Naive B cell (primary cell): Measurements from ENCODE around the gene PPP3CB. TPM values are rescaled to one million over a fixed set of nuclear protein-coding genes. Genes with fewer than 3 reads are reported as not detected.

Source experiments
- ATAC-seq, 2 donors: fragments of 150-1000 bp; cut with Tn5 transposase; 2 replicates each; pipeline ENCODE4 v1.10.0; 2021; ENCODE audit warnings: low read depth in 2 of 2, mild to moderate bottlenecking in 2 of 2, moderate library complexity in 2 of 2
- DNase-seq: peaks from one replicate; pipeline ENCODE4 v3.0.0; 2022
- H3K27ac Mint-ChIP-seq, 6 donors: one replicate each; pipeline ENCODE4 v1.8.0; 2020 to 2022; ENCODE audit warnings: mild to moderate bottlenecking in 6 of 6, mixed read lengths in 6 of 6, moderate library complexity in 5 of 6, inconsistent platforms in 2 of 6
- H3K27me3 Mint-ChIP-seq, 3 donors: one replicate each; pipeline ENCODE4 v1.8.0; 2021 to 2022; ENCODE audit warnings: mixed read lengths in 3 of 3, mild to moderate bottlenecking in 1 of 3
- H3K36me3 Mint-ChIP-seq, 2 donors: one replicate each; pipeline ENCODE4 v1.8.0; 2020 to 2022; ENCODE audit warnings: mixed read lengths in 2 of 2, inconsistent platforms in 1 of 2, mild to moderate bottlenecking in 1 of 2
- H3K4me1 Mint-ChIP-seq, 3 donors: one replicate each; pipeline ENCODE4 v1.8.0; 2020 to 2022; ENCODE audit warnings: mixed read lengths in 3 of 3, inconsistent platforms in 1 of 3, mild to moderate bottlenecking in 1 of 3, moderate library complexity in 1 of 3
- H3K4me3 Mint-ChIP-seq, 8 donors: one replicate each; pipeline ENCODE4 v1.8.0; 2020 to 2022; ENCODE audit warnings: mild to moderate bottlenecking in 8 of 8, mixed read lengths in 8 of 8, moderate library complexity in 8 of 8, inconsistent platforms in 2 of 8
- H3K9me3 Mint-ChIP-seq, 7 donors: one replicate each; pipeline ENCODE4 v1.8.0; 2020 to 2022; ENCODE audit warnings: mixed read lengths in 7 of 7, mild to moderate bottlenecking in 5 of 7, inconsistent platforms in 2 of 7, moderate library complexity in 1 of 7
- polyA plus RNA-seq, 6 donors: library from polyadenylated mRNA; unstranded; fragments of 300-500 nt; fragmentation: Illumina TruSeq; gene quantifications; one replicate each; pipeline ENCODE4 v1.2.3, GENCODE V29; 2021; ENCODE audit warnings: low read depth in 6 of 6

The PPP3CB gene
- 1 to 10 TPM; 4.6 to 8.0 (median 6.3) TPM for polyA plus RNA-seq

GRCh38 chr10:73495884-73496674 is at the start of gene PPP3CB:
Gene PPP3CB, minus strand, starts transcription at chr10:73496024. Its CDS starts 135 bp downstream, at chr10:73495889.
- Mint-ChIP-seq H3K36me3 (no peaks in the 10 kb centered on the region), H3K27me3 (no peaks in the 10 kb centered on the region), H3K4me3 (peak within 1 kb of the TSS; percentile 78 to 97 (median 94)), H3K27ac (peak within 1 kb of the TSS; percentile 88 to 99 (median 94)), H3K4me1 (peaks cover 40 to 59% (median 50%) of the 10 kb centered on the region in 3 donors), H3K9me3 (no peaks in the 10 kb centered on the region)
- ATAC-seq (peak; percentile 75 to 78), DNase-seq (peak; percentile 76)

- H3K27ac Mint-ChIP-seq = no peak overlapping the region
- H3K9me3 Mint-ChIP-seq = no peaks in the 10 kb centered on the region
- H3K36me3 Mint-ChIP-seq = no peaks in the 10 kb centered on the region
- H3K27me3 Mint-ChIP-seq = no peaks in the 10 kb centered on the region
- no peaks in the 10 kb centered on the region for H3K4me1 Mint-ChIP-seq
- no peak for DNase-seq
- H3K4me3 Mint-ChIP-seq = no peak overlapping the region
- no peak for ATAC-seq
Observed at GRCh38 chr10:73545357-73545756, 49.5 kb upstream of the PPP3CB start.

- Mint-ChIP-seq H3K36me3 (peaks cover 0 to 9% of the 10 kb centered on the region in 2 donors), H3K27ac (peak overlapping the region in 1 of 6 donors; percentile 12), H3K4me1 (no peaks in the 10 kb centered on the region), H3K4me3 (no peak overlapping the region), H3K9me3 (no peaks in the 10 kb centered on the region), H3K27me3 (no peaks in the 10 kb centered on the region)
- ATAC-seq (no peak), DNase-seq (no peak)
Observed at GRCh38 chr10:73537709-73538108, 41.9 kb upstream of the PPP3CB start.

- no peaks in the 10 kb centered on the region for H3K27me3 Mint-ChIP-seq
- H3K27ac Mint-ChIP-seq = peak overlapping the region in 1 of 6 donors; percentile 12
- H3K9me3 Mint-ChIP-seq = no peaks in the 10 kb centered on the region
- H3K4me1 Mint-ChIP-seq = no peaks in the 10 kb centered on the region
- DNase-seq (no peak), ATAC-seq (no peak)
- H3K36me3 Mint-ChIP-seq = peaks cover 0 to 9% of the 10 kb centered on the region in 2 donors
- no peak overlapping the region for H3K4me3 Mint-ChIP-seq
Observed at GRCh38 chr10:73537288-73537687, 41.5 kb upstream of the PPP3CB start.

GRCh38 chr10:73534857-73535256 is 39.0 kb upstream of the PPP3CB start:
- no peak for ATAC-seq
- no peak for DNase-seq
- Mint-ChIP-seq H3K36me3 (peaks cover 0 to 9% of the 10 kb centered on the region in 2 donors), H3K27me3 (no peaks in the 10 kb centered on the region), H3K27ac (no peak overlapping the region), H3K4me3 (no peak overlapping the region), H3K4me1 (no peaks in the 10 kb centered on the region), H3K9me3 (no peaks in the 10 kb centered on the region)

GRCh38 chr10:73529089-73529832 is 33.4 kb upstream of the PPP3CB start:
- DNase-seq = peak; percentile 62

GRCh38 chr10:73522263-73522662 is 26.4 kb upstream of the PPP3CB start:
- H3K4me1 Mint-ChIP-seq = no peaks in the 10 kb centered on the region
- no peaks in the 10 kb centered on the region for H3K27me3 Mint-ChIP-seq
- no peak overlapping the region for H3K27ac Mint-ChIP-seq
- no peak for ATAC-seq
- peaks cover 0 to 18% of the 10 kb centered on the region in 2 donors for H3K36me3 Mint-ChIP-seq
- no peaks in the 10 kb centered on the region for H3K9me3 Mint-ChIP-seq
- no peak for DNase-seq
- no peak overlapping the region for H3K4me3 Mint-ChIP-seq

More at GRCh38 chr10:73529089-73529832, 33.4 kb upstream of the PPP3CB start:
- H3K4me1 Mint-ChIP-seq = no peaks in the 10 kb centered on the region
- no peak overlapping the region for H3K27ac Mint-ChIP-seq
- peaks cover 0 to 5% of the 10 kb centered on the region in 2 donors for H3K36me3 Mint-ChIP-seq
- no peaks in the 10 kb centered on the region for H3K9me3 Mint-ChIP-seq
- no peaks in the 10 kb centered on the region for H3K27me3 Mint-ChIP-seq
- no peak overlapping the region for H3K4me3 Mint-ChIP-seq
- peak; percentile 96 to 99 for ATAC-seq

- no peaks in the 10 kb centered on the region for H3K27me3 Mint-ChIP-seq
- no peaks in the 10 kb centered on the region for H3K4me1 Mint-ChIP-seq
- no peaks in the 10 kb centered on the region for H3K9me3 Mint-ChIP-seq
- peaks cover 0 to 14% of the 10 kb centered on the region in 2 donors for H3K36me3 Mint-ChIP-seq
- no peak overlapping the region for H3K4me3 Mint-ChIP-seq
- H3K27ac Mint-ChIP-seq = no peak overlapping the region
- ATAC-seq (no peak), DNase-seq (no peak)
Observed at GRCh38 chr10:73519336-73519735, 23.5 kb upstream of the PPP3CB start.

- Mint-ChIP-seq H3K27ac (peak overlapping the region in 1 of 6 donors; percentile 6), H3K9me3 (no peaks in the 10 kb centered on the region), H3K4me3 (no peak overlapping the region), H3K4me1 (no peaks in the 10 kb centered on the region), H3K27me3 (no peaks in the 10 kb centered on the region), H3K36me3 (peaks cover 0 to 9% of the 10 kb centered on the region in 2 donors)
- DNase-seq = no peak
- no peak for ATAC-seq
Observed at GRCh38 chr10:73517166-73517888, 21.5 kb upstream of the PPP3CB start.

GRCh38 chr10:73512207-73512743 is 16.5 kb upstream of the PPP3CB start:
- Mint-ChIP-seq H3K4me3 (peak overlapping the region in 1 of 8 donors; percentile 35), H3K27me3 (no peaks in the 10 kb centered on the region), H3K4me1 (no peaks in the 10 kb centered on the region), H3K9me3 (no peaks in the 10 kb centered on the region), H3K27ac (no peak overlapping the region), H3K36me3 (no peaks in the 10 kb centered on the region)
- ATAC-seq = no peak
- DNase-seq = no peak

- DNase-seq (no peak), ATAC-seq (no peak)
- no peak overlapping the region for H3K27ac Mint-ChIP-seq
- H3K4me3 Mint-ChIP-seq = no peak overlapping the region
- no peaks in the 10 kb centered on the region for H3K9me3 Mint-ChIP-seq
- H3K27me3 Mint-ChIP-seq = no peaks in the 10 kb centered on the region
- peaks cover 5% of the 10 kb centered on the region in 2 donors for H3K36me3 Mint-ChIP-seq
- H3K4me1 Mint-ChIP-seq = peaks cover 0 to 3% (median 0%) of the 10 kb centered on the region in 3 donors
Observed at GRCh38 chr10:73509695-73510094, 13.9 kb upstream of the PPP3CB start.

GRCh38 chr10:73506491-73506890 is 10.7 kb upstream of the PPP3CB start:
- no peak for DNase-seq
- Mint-ChIP-seq H3K4me3 (no peak overlapping the region), H3K27ac (no peak overlapping the region), H3K4me1 (peaks cover 14 to 17% (median 15%) of the 10 kb centered on the region in 3 donors), H3K9me3 (no peaks in the 10 kb centered on the region), H3K36me3 (peaks cover 11 to 12% of the 10 kb centered on the region in 2 donors), H3K27me3 (no peaks in the 10 kb centered on the region)
- no peak for ATAC-seq

- DNase-seq (no peak), ATAC-seq (no peak)
- Mint-ChIP-seq H3K36me3 (peaks cover 11 to 12% of the 10 kb centered on the region in 2 donors), H3K4me3 (no peak overlapping the region), H3K27me3 (no peaks in the 10 kb centered on the region), H3K9me3 (no peaks in the 10 kb centered on the region), H3K4me1 (peaks cover 19 to 21% (median 19%) of the 10 kb centered on the region in 3 donors), H3K27ac (peak overlapping the region in 1 of 6 donors; percentile 43)
Observed at GRCh38 chr10:73506074-73506473, 10.2 kb upstream of the PPP3CB start.
